HG03565 (cell line): ENCODE data around the gene PLEKHH1.
A peak's percentile ranks its signal among the peaks of the same experiment; 100 is the strongest.
"Not testable (repeated sequence)": the region's sequence is repeated elsewhere in the genome, so short reads cannot be mapped to it uniquely, and the experiment has no call there.

ENCODE experiments used
- ATAC-seq: cut with Tn5 transposase; IDR thresholded peaks from one replicate; pipeline ENCODE4 v1.9.1; 2021; ENCODE audit warnings: mild to moderate bottlenecking, moderate library complexity; ENCODE audit not compliant: unreplicated experiment

The PLEKHH1 gene

GRCh38 chr14:67620217-67620785, 87.2 kb downstream of the PLEKHH1 start:
- ATAC-seq: no peak

GRCh38 chr14:67622675-67623074, 89.6 kb downstream of the PLEKHH1 start:
- ATAC-seq: no peak

GRCh38 chr14:67623114-67623513, 90.0 kb downstream of the PLEKHH1 start:
- no peak for ATAC-seq

GRCh38 chr14:67626131-67626530, 93.0 kb downstream of the PLEKHH1 start:
- not testable (repeated sequence) for ATAC-seq

- no peak for ATAC-seq
Observed at GRCh38 chr14:67627519-67627918, 94.4 kb downstream of the PLEKHH1 start.

GRCh38 chr14:67630186-67630585, 97.1 kb downstream of the PLEKHH1 start:
- ATAC-seq: no peak

GRCh38 chr14:67630938-67631337, 97.8 kb downstream of the PLEKHH1 start:
- ATAC-seq: no peak

GRCh38 chr14:67633451-67634147, 100.5 kb downstream of the PLEKHH1 start:
- no peak for ATAC-seq

- ATAC-seq: peak; percentile 57
Observed at GRCh38 chr14:67636361-67636919, 103.3 kb downstream of the PLEKHH1 start.

GRCh38 chr14:67638642-67639041, 105.6 kb downstream of the PLEKHH1 start:
- ATAC-seq: no peak
